Psoas muscle (tissue), 8 donors: ENCODE measurements around the gene GALNT9. TPM values are rescaled to one million over a fixed set of nuclear protein-coding genes. Genes with fewer than 3 reads are reported as not detected.

Source experiments
- ATAC-seq, 4 donors: fragments of 200-7000 bp; cut with Tn5 transposase; one replicate each; pipeline ENCODE4 v1.9.1; 2020; ENCODE audit warnings: moderate library complexity in 3 of 4, mild to moderate bottlenecking in 2 of 4
- DNase-seq, 2 donors: peaks; one replicate each; pipeline ENCODE4 v3.0.0-alpha.2; 2020
- H3K27ac ChIP-seq: fragments of 200-600 bp; one replicate; pipeline ENCODE4 v1.8.0; 2022
- H3K27me3 ChIP-seq, 3 donors: fragments of 200-600 bp in 1 of 3; one replicate each; pipeline versions ENCODE4 v1.6.1 to v1.8.0; 2013 to 2022; ENCODE audit warnings: low read length in 2 of 3, mild to moderate bottlenecking in 2 of 3, moderate library complexity in 1 of 3; ENCODE audit not compliant: insufficient read depth in 3 of 3
- H3K36me3 ChIP-seq, 2 donors: fragments of 200-600 bp in 1 of 2; one replicate each; pipeline versions ENCODE4 v1.6.1 to v1.8.0; 2013 to 2022; ENCODE audit warnings: low read depth in 1 of 2, mild to moderate bottlenecking in 1 of 2, moderate library complexity in 1 of 2; ENCODE audit not compliant: insufficient read depth in 1 of 2
- H3K4me1 ChIP-seq: fragments of 200-600 bp; one replicate; pipeline ENCODE4 v1.8.0; 2022
- H3K4me3 ChIP-seq: fragments of 200-600 bp; one replicate; pipeline ENCODE4 v1.8.0; 2022; ENCODE audit warnings: mild to moderate bottlenecking
- H3K9me3 ChIP-seq: fragments of 200-600 bp; one replicate; pipeline ENCODE4 v1.8.0; 2022
- CTCF ChIP-seq: fragments of 200-600 bp; IDR thresholded peaks from one replicate; pipeline ENCODE4 v1.8.0; 2022; ENCODE audit warnings: antibody characterized with exemption
- WGBS, 3 donors: extraction: QIAGEN DNeasy Blood & Tissue Kit; methylation state at CpG; one replicate each; pipeline versions ENCODE4 v1.1.6 to v1.1.7; 2013; 5-methylcytosine and 5-hydroxymethylcytosine counted together
- intact Hi-C, 2 donors: fragments of 100-400 bp; cut with DNase I; formaldehyde crosslinking; loops; one replicate each; pipeline versions ENCODE4 v1.11.0 to v1.14.2; 2022
- polyA plus RNA-seq, 3 donors: library from polyadenylated mRNA; stranded (reverse); fragments of 200-250 nt; gene quantifications; one replicate each; pipeline ENCODE4 v1.2.3, GENCODE V29; 2013
- total RNA-seq, 4 donors: library from RNA; stranded (reverse); fragmentation: NEBNext Ultra II Directional in 2 of 4; extraction: Animal tissue kit (Norgen Biotek cat#: 25700) in 2 of 4; gene quantifications; one replicate each; pipeline versions ENCODE4 v1.2.1 to v1.2.4, GENCODE V29; 2021 to 2023
- donor health status: healthy with polysubstance abuse.
- donor health status: DM: no; HTN: no; CAD: no; lungs with moderate emphysema.
- donor health status: Bipolar disorder and iron deficiency.
- donor health status: healthy.
- donor health status: DM: yes; HTN: yes; CAD: no.
- donor health status: DM: no; HTN: no; CAD: no.
- donor health status: DM: no; HTN: no; CAD: no.
- donor health status: DM: yes; HTN: yes; CAD: no.

The GALNT9 gene
- total and polyA plus RNA-seq, 7 donors = 0.01 to 0.21 (median 0.08) TPM; not detected in 4

GRCh38 chr12:132338311-132338710, 8.9 kb upstream of the GALNT9 start:
- DNase-seq = no peak
- WGBS, 3 donors = 83 to 86% (median 85%) methylated on average over 20 of the region's 20 CpGs
- H3K27me3 ChIP-seq = peaks cover 0 to 89% (median 18%) of the 10 kb centered on the region in 3 donors

GRCh38 chr12:132337557-132337956, 8.2 kb upstream of the GALNT9 start:
- WGBS, 3 donors = 81 to 91% (median 90%) methylated on average over 25 to 27 of the region's 27 CpGs
- H3K4me3 ChIP-seq = no peak overlapping the region
- H3K36me3 ChIP-seq = no peaks in the 10 kb centered on the region
- no peaks in the 10 kb centered on the region for H3K4me1 ChIP-seq
- no peak for TF ChIP-seq CTCF
- no peak overlapping the region for H3K27ac ChIP-seq
- intact Hi-C loops = no loop called here
- H3K27me3 ChIP-seq = peaks cover 0 to 86% (median 21%) of the 10 kb centered on the region in 3 donors
- DNase-seq (no peak), ATAC-seq (no peak)
- H3K9me3 ChIP-seq = no peaks in the 10 kb centered on the region

More at GRCh38 chr12:132338311-132338710, 8.9 kb upstream of the GALNT9 start:
- ATAC-seq = no peak
- Histone ChIP-seq H3K36me3 (no peaks in the 10 kb centered on the region), H3K4me3 (no peak overlapping the region), H3K27ac (no peak overlapping the region), H3K4me1 (no peaks in the 10 kb centered on the region), H3K9me3 (no peaks in the 10 kb centered on the region)
- no peak for TF ChIP-seq CTCF
- intact Hi-C loops = no loop called here

- Histone ChIP-seq H3K4me1 (no peaks in the 10 kb centered on the region), H3K27ac (no peak overlapping the region), H3K36me3 (no peaks in the 10 kb centered on the region), H3K4me3 (no peak overlapping the region), H3K9me3 (no peaks in the 10 kb centered on the region), H3K27me3 (peaks cover 0 to 88% (median 19%) of the 10 kb centered on the region in 3 donors)
- intact Hi-C loops = no loop called here
- no peak for ATAC-seq
- WGBS, 3 donors = 79 to 85% (median 82%) methylated on average over 39 to 41 of the region's 41 CpGs
- TF ChIP-seq CTCF = no peak
- no peak for DNase-seq
Measured at GRCh38 chr12:132336451-132337413, 7.3 kb upstream of the GALNT9 start.

GRCh38 chr12:132335179-132335756, 5.9 kb upstream of the GALNT9 start:
- WGBS, 3 donors = 79 to 86% (median 86%) methylated on average over 11 of the region's 11 CpGs
- Histone ChIP-seq H3K36me3 (no peaks in the 10 kb centered on the region), H3K9me3 (no peaks in the 10 kb centered on the region), H3K4me1 (no peaks in the 10 kb centered on the region), H3K27ac (no peak overlapping the region), H3K27me3 (peaks cover 0 to 89% (median 16%) of the 10 kb centered on the region in 3 donors), H3K4me3 (no peak overlapping the region)
- ATAC-seq = no peak
- DNase-seq = no peak
- intact Hi-C loops = no loop called here
- TF ChIP-seq CTCF = no peak
